Tibial nerve (tissue), 4 donors: ENCODE results near the gene COPG2. TPM values are rescaled to one million over a fixed set of nuclear protein-coding genes. Genes with fewer than 3 reads are reported as not detected.

Experiments used
- DNase-seq, 2 donors: peaks; one replicate each; pipeline ENCODE4 v3.0.0-alpha.2; 2019; ENCODE audit warnings: low spot score in 2 of 2
- H3K27ac ChIP-seq, 4 donors: fragments of 200-600 bp; sonication (generic) in 3 of 4; one replicate each; pipeline ENCODE4 v1.5.1; 2017 to 2019; ENCODE audit warnings: mild to moderate bottlenecking in 1 of 4
- H3K27me3 ChIP-seq, 2 donors: fragments of 200-600 bp; sonication (generic) in 1 of 2; one replicate each; pipeline versions ENCODE4 v1.5.1 to v1.6.0; 2017 to 2019
- H3K36me3 ChIP-seq, 3 donors: fragments of 200-600 bp; sonication (generic); one replicate each; pipeline ENCODE4 v1.5.1; 2018 to 2019
- H3K4me1 ChIP-seq, 4 donors: fragments of 200-600 bp; sonication (generic) in 3 of 4; one replicate each; pipeline ENCODE4 v1.5.1; 2017 to 2019
- H3K4me3 ChIP-seq, 4 donors: fragments of 200-600 bp; sonication (generic) in 3 of 4; one replicate each; pipeline ENCODE4 v1.5.1; 2017 to 2019; ENCODE audit warnings: mild to moderate bottlenecking in 1 of 4, moderate library complexity in 1 of 4
- H3K9me3 ChIP-seq, 4 donors: fragments of 200-600 bp; sonication (generic) in 3 of 4; one replicate each; pipeline ENCODE4 v1.5.1; 2017 to 2019
- EP300 ChIP-seq, 2 donors: sonication (generic); formaldehyde crosslinking; IDR thresholded peaks; one replicate each; pipeline ENCODE4 v1.6.1; 2017; ENCODE audit warnings: antibody characterized with exemption in 2 of 2, mild to moderate bottlenecking in 1 of 2
- POLR2A ChIP-seq, 2 donors: fragments of 450-650 bp; IDR thresholded peaks; one replicate each; pipeline ENCODE4 v1.6.1; 2017; ENCODE audit warnings: antibody characterized with exemption in 2 of 2, mild to moderate bottlenecking in 2 of 2, moderate library complexity in 2 of 2
- WGBS, 2 donors: methylation state at CpG; one replicate each; pipeline ENCODE4 v1.1.5; 2018; 5-methylcytosine and 5-hydroxymethylcytosine counted together
- total RNA-seq, 4 donors: library from RNA; depleted of rRNA; stranded (reverse); fragments of >200 nt; gene quantifications; one replicate each; pipeline ENCODE4 v1.1.0, GENCODE V29; 2016
- TF ChIP-seq, protein P1 (sequence below), 5 experiments: fragments of 200-600 bp in 3 of 5; fragments of 450-650 bp in 2 of 5; sonication (generic) in 3 of 5; IDR thresholded peaks; one replicate each; pipeline ENCODE4 v1.5.1; 2016 to 2019; ENCODE audit warnings: antibody characterized with exemption in 5 of 5, mild to moderate bottlenecking in 3 of 5, moderate library complexity in 2 of 5

Gene COPG2
- 10 to 100 TPM; 12.7 to 22.7 (median 20.2) TPM for total RNA-seq

DNA sequence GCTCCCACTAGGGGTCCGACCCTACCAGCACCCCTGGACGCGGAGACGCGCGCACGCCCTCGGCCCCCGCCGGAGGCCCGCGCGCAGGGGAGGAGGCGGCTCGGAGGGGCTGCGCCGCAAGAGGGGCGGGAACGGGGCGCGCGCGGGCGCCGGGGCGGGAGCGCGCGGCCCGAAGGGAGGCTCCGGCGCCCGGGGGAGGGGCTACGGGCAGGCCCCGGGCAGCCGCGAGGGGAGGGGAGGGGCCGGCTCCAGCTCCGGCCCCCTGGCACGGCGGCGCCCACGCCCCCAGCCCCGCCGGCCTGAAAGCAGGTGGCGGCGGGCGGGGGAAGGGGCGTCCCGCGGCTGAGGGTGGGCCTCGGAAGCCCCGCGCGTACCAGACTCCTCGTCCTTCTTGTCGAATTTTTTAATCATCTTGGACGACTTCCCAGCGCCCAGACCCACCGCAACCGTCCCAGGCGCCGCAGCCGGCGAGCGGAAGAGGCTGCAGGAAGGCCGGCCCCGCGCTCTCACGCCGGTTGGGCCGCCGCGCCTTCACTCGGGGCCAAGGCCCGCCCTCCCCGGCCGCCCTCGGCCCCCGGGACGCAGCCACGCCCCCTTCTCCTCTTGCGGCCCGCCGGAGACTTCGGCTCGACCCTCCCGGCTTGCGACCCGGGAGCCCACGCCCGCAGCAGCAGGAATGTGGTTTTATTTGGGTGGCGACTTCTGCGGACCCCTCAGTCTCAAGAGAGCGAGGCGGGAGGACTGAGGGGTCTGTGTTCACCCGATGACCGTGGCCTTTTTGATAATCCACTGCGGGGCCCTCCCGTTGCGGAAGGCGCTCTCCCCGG is at the start of gene COPG2:
Gene COPG2, minus strand, starts transcription at position 491 of the 827 bp plus-strand sequence. Its CDS starts 80 bp downstream, at position 411.
- TF ChIP-seq, protein P1, sequence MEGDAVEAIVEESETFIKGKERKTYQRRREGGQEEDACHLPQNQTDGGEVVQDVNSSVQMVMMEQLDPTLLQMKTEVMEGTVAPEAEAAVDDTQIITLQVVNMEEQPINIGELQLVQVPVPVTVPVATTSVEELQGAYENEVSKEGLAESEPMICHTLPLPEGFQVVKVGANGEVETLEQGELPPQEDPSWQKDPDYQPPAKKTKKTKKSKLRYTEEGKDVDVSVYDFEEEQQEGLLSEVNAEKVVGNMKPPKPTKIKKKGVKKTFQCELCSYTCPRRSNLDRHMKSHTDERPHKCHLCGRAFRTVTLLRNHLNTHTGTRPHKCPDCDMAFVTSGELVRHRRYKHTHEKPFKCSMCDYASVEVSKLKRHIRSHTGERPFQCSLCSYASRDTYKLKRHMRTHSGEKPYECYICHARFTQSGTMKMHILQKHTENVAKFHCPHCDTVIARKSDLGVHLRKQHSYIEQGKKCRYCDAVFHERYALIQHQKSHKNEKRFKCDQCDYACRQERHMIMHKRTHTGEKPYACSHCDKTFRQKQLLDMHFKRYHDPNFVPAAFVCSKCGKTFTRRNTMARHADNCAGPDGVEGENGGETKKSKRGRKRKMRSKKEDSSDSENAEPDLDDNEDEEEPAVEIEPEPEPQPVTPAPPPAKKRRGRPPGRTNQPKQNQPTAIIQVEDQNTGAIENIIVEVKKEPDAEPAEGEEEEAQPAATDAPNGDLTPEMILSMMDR (IDR thresholded peaks at IDR 0.05): peak in 2 of 5 experiments; percentile 20 to 32
- TF ChIP-seq EP300 (IDR thresholded peaks at IDR 0.05) (peak in 1 of 2 donors; percentile 52), POLR2A (IDR thresholded peaks at IDR 0.05) (peak in 1 of 2 donors; percentile 26)
- Histone ChIP-seq H3K36me3 (peaks cover 0 to 10% (median 0%) of the 10 kb centered on the region in 3 donors), H3K27me3 (no peaks in the 10 kb centered on the region), H3K4me1 (peaks cover 0 to 19% (median 5%) of the 10 kb centered on the region in 4 donors), H3K9me3 (no peaks in the 10 kb centered on the region), H3K4me3 (peak within 1 kb of the TSS; percentile 60 to 91 (median 76)), H3K27ac (peak within 1 kb of the TSS; percentile 79 to 90 (median 82))
- WGBS, 2 donors: 0% methylated on average over 29 to 31 of the region's 103 CpGs
- DNase-seq: peak; percentile 68 to 70

- no peak for DNase-seq
- H3K9me3 ChIP-seq: no peaks in the 10 kb centered on the region
- H3K4me1 ChIP-seq: no peaks in the 10 kb centered on the region
- no peak overlapping the region for H3K4me3 ChIP-seq
- H3K36me3 ChIP-seq: no peaks in the 10 kb centered on the region
- 26 to 33% methylated on average over 3 of the region's 3 CpGs for WGBS, 2 donors
- H3K27ac ChIP-seq: no peak overlapping the region
- no peak for TF ChIP-seq POLR2A (IDR thresholded peaks at IDR 0.05)
- TF ChIP-seq, protein P1 (IDR thresholded peaks at IDR 0.05): no peak
- TF ChIP-seq EP300 (IDR thresholded peaks at IDR 0.05): no peak
- no peaks in the 10 kb centered on the region for H3K27me3 ChIP-seq
Measured at GRCh38 chr7:130712416-130712815, 43.9 kb upstream of the COPG2 start.

- H3K27ac ChIP-seq: no peak overlapping the region
- no peaks in the 10 kb centered on the region for H3K36me3 ChIP-seq
- H3K4me1 ChIP-seq: no peaks in the 10 kb centered on the region
- no peak overlapping the region for H3K4me3 ChIP-seq
- H3K9me3 ChIP-seq: peaks cover 0 to 7% (median 0%) of the 10 kb centered on the region in 4 donors
- 82 to 91% methylated on average over 4 of the region's 4 CpGs for WGBS, 2 donors
- no peaks in the 10 kb centered on the region for H3K27me3 ChIP-seq
- no peak for DNase-seq
- TF ChIP-seq EP300 (IDR thresholded peaks at IDR 0.05): no peak
- no peak for TF ChIP-seq POLR2A (IDR thresholded peaks at IDR 0.05)
- TF ChIP-seq, protein P1 (IDR thresholded peaks at IDR 0.05): no peak
Measured at GRCh38 chr7:130708766-130709165, 40.2 kb upstream of the COPG2 start.

- Histone ChIP-seq H3K4me1 (no peaks in the 10 kb centered on the region), H3K27me3 (no peaks in the 10 kb centered on the region), H3K27ac (no peak overlapping the region), H3K4me3 (no peak overlapping the region), H3K9me3 (peaks cover 0 to 7% (median 0%) of the 10 kb centered on the region in 4 donors), H3K36me3 (no peaks in the 10 kb centered on the region)
- TF ChIP-seq, protein P1 (IDR thresholded peaks at IDR 0.05): no peak
- no peak for TF ChIP-seq POLR2A (IDR thresholded peaks at IDR 0.05)
- no peak for TF ChIP-seq EP300 (IDR thresholded peaks at IDR 0.05)
- no peak for DNase-seq
- 85 to 88% methylated on average over 4 of the region's 4 CpGs for whole genome bisulfite sequencing, 2 donors
Measured at GRCh38 chr7:130708001-130708400, 39.5 kb upstream of the COPG2 start.

DNA sequence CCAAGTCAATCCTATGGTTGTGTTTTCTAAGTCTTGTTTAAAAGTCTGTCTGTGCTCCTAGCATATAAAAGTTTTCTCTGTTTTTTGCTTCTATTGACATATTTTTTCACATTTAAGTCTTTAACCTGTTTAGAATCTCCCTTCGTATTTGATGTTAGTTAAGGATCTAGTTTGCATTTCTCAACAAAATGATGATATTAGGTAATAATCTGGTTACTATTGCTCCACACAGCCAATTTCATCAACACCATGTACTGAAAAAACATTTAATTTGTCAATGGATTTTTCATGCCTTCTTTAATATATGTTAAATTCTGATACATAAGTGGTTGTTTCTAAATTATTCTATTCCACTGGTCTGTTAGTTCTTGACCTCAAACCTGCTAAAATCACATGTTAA is 35.3 kb upstream of the COPG2 start:
- Histone ChIP-seq H3K27ac (no peak overlapping the region), H3K4me3 (no peak overlapping the region), H3K36me3 (no peaks in the 10 kb centered on the region), H3K27me3 (no peaks in the 10 kb centered on the region), H3K4me1 (no peaks in the 10 kb centered on the region), H3K9me3 (peaks cover 0 to 7% (median 0%) of the 10 kb centered on the region in 4 donors)
- 90 to 91% methylated on average over 1 of the region's 1 CpG for WGBS, 2 donors
- no peak for DNase-seq
- TF ChIP-seq, protein P1 (IDR thresholded peaks at IDR 0.05): no peak
- TF ChIP-seq POLR2A (IDR thresholded peaks at IDR 0.05) (no peak), EP300 (IDR thresholded peaks at IDR 0.05) (no peak)
